ENCODE results near the gene PTPRT.

PTPRT gene

GRCh38 chr20:42595625-42596024 is 594.1 kb downstream of the PTPRT start:
- DNase-seq, result no peak

GRCh38 chr20:42594659-42595058 is 595.0 kb downstream of the PTPRT start:
- no peak for DNase-seq

GRCh38 chr20:42594011-42594410 is 595.7 kb downstream of the PTPRT start:
- DNase-seq, result no peak

GRCh38 chr20:42589976-42590639 is 599.6 kb downstream of the PTPRT start:
- DNase-seq, result no peak

- no peak for DNase-seq
Observed at GRCh38 chr20:42588847-42589246, 600.9 kb downstream of the PTPRT start.

- DNase-seq, result no peak
Observed at GRCh38 chr20:42587427-42587826, 602.3 kb downstream of the PTPRT start.

- DNase-seq, result no peak
Observed at GRCh38 chr20:42581311-42581710, 608.4 kb downstream of the PTPRT start.

DNA sequence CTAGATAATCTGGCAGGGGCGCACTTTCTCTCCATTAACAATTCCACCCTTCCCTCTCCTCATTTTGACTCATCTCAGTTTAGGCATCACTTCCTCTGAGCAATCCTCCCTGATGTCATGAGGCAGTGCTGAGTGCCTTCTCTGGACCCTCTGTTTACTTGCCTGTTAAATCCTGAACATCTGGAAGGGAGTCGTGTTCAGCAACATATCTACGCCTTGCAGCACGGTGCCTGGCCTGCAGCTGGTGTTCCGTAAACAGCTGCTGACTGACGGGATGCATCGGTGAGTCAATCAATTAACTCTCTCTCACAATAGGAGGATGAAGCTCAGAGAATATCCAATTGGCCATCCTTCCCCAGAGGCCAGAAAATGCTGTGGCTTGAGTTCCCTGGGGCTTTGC is 613.5 kb downstream of the PTPRT start:
- no peak for DNase-seq

GRCh38 chr20:42572320-42573016 is 617.2 kb downstream of the PTPRT start:
- no peak for DNase-seq

DNA sequence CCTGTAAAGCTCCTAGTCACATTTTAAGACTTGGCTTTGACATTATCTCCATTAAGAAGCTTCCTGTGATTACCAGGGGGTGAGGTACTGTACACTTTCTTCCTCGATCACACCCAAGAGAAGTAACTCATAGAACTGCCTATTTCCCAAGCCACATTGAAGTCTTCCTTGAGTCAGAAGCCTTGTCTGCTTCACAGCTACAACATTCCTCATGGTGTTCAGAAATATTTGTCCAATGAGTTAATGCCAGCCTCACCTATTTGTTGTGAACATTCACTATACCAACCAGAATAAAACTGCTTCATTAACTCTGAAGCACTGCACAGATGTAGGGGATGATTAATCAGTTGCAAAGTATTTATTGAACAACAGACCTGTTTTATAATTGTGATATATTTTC is 622.3 kb downstream of the PTPRT start:
- DNase-seq, result no peak

GRCh38 chr20:42565235-42565995 is 624.3 kb downstream of the PTPRT start:
- DNase-seq, result no peak

DNA sequence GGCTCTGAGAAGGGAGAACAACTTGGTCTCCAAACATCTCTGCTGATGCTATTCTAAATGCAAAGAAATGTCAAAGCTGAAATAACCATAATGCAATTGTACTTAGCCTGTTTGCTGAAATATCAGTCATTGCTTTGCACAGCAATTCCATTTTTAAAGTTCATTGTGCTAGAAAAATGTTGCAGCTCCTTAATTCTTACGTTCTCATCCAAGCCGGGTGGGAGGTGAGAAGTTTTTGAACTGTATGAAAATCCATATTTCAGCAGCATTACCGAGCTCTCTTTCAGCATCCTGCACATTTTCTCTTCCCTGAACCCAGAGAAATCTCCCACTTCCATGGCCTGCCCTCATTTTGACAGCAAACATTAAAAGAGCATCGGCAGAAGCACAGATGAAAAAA is 630.0 kb downstream of the PTPRT start:
- no peak for DNase-seq

DNA sequence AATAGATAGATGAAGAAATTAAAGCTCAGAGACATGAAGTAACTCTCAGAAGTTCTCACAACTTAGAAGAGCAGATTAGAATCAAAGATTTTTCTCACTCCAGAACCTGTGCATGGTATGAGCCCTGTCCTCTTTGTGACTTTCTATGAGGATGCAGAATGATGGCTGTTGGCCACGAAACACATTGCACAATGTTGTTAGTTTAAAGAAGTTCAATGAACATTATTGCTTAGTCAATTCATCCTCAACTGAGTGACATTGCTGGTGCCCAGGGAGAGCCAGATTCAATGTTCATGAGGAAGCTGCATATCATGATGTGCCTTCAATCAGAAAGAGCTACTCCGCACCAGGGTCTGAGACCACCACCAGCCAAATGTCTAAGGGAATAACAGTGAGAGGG is 633.1 kb downstream of the PTPRT start:
- DNase-seq, result no peak

DNA sequence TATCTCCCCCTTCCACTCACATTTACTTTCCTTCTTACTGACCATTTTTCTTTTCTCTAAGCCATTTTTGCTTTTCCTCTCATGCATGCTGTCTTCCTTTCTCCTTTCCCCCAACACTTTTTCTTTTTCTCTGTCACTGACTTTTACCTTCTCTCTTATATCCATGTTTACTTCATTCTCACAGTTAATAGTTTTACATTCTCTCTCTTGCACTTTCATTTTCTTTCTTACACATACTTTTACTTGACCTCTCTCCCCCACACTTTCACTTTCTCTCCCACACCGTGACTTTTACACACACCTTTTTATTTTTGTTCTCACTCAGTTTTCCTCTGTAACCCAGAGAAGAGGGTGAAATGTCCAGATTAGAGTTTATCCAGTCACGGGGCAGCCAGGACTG is 636.3 kb downstream of the PTPRT start:
- DNase-seq, result peak; percentile 2

DNA sequence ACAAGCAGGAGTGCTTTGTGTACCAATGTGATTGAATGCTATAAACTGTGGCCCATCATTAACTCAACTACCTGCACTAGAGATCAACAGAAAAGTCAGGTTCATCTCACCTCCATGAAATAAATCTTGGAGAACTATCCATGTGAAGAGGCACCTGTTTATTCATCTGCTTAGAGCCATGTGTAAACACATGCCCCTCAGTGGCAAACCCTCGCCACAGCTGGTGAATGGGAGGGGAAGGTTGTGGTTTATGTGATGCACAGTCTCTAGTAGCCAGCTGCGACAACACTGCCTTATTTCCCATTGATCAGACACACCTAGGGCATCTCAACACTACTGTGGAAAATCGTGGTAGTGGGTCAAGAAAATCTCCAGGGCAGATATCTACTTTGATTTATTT is 640.2 kb downstream of the PTPRT start:
- DNase-seq, result no peak

DNA sequence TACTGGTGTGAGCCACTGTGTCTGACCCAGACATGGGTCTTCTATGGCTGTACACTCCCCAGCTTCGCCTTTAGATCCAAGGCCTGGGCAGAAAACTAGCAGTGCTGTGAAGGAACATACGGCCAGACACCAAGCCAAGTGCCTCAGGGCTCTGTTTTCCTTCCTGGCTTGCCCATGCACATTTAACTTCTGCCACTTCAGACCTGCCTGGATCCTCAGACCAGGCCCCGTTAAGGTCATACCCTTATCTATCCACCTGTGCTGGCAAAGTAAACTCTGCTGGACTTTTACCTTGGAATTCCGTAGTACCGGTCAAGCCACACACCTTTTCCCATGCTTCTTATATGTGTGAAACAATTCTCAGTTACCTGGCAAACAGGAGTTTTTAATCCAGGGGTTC is 644.8 kb downstream of the PTPRT start:
- no peak for DNase-seq

DNA sequence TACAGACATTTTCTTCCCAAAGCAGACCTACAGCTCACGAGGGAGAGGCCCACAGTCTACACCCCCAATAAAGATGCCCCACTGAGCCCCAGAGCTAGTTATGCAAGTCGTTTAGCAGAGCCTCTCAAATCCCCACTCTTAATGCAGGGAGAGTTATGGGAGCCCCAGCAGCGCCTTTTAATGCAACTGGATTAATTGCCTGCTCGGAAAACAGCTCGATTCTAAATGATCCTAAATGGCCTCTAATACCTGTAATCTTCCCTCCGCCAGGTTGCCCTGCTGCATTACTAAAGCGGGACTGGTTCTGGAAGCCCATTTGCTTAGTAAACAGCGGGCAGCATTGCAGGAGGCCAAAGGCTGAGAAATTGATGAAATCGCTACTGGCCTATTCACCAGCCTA is 656.9 kb downstream of the PTPRT start:
- no peak for DNase-seq

- DNase-seq, result peak; percentile 65
Observed at GRCh38 chr20:42531508-42531961, 658.2 kb downstream of the PTPRT start.

DNA sequence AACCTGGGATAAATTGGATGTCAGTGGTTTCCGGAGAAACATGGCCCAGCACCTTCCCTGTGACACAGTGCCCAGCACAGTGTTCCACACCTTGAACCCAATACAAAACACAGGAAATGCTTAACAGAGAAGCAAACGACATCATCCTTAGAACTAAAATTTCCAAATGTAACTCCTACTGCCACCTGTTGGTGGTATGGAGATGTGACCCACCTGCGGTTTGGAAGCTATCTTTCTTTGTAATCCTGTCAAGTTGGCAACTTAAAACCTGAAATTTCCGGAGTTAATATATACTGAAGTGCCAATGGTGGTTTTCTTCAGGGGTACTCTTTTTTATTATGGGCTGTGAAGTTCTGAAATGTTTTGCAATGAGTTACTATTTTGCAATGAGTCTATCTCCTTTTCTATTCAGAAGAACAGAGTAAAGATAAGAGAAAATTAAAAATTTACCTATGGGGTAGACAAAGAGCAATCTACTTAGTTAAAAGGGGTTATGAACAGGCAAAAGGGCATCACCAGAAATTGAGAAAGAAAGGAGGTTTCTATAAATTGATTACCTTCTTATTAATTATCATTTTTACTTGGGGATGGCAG is 658.8 kb downstream of the PTPRT start:
- peak; percentile 42 for DNase-seq

DNA sequence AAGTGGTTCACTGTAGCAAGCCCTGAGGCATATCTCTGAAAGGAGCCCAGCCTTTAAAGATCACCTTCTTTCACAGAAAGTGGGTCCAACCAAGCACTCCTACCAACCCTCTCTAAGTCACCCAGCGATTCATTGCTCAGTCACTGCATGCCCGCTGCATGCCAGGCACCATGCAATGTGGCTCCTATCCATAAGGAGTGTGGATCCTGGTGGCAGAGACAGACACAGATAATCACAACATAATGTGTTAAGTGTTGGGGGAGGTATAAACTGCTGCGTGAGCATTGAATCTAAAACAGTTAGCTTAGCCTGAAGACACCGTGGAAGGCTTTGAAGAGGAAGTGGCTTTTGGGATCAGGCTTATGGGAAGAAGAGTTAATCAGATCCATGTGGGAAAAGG is 659.5 kb downstream of the PTPRT start:
- no peak for DNase-seq

GRCh38 chr20:42524058-42524457 is 665.6 kb downstream of the PTPRT start:
- DNase-seq, result no peak

DNA sequence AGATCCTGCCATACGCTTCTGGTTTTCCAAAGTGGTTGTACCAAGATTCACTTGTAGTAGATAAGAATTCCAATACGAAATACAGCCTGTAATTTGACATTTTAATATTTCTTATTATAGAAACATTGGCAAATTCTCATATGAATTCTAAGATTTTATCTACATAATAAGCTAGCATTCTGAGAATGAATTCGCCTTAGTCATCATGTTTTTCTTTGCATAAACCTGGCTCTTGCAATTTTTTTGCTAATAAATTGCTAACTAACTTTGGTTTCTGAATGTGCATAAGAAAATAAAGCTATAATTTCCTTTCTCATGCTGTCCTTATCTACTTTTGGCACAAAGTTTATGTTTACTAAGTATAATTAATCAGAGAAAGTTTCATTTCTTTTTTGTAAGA is 673.0 kb downstream of the PTPRT start:
- no peak for DNase-seq

DNA sequence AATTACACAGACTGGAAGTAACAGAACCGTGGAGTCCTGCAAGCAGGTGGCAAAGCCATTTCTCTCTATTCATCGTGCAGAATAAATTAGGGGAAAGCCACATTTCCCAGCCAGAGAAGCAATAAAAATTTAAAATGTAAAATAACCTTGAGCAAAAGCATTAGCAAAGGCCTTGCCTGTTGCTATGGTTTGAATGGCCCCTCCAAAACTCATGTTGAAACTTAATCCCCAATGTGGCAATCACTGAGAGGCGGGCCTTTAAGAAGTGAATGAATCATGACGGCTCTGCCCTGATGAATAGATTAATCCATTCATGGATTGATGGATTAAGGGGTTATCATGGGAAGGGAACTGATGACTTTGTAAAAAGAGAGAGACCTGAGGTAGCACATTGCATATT is 679.0 kb downstream of the PTPRT start:
- no peak for DNase-seq

GRCh38 chr20:42507874-42508273 is 681.8 kb downstream of the PTPRT start:
- no peak for DNase-seq

Measured in OCI-M1 (cell line).